SU-DHL-6 (cell line): ENCODE results near the gene PFDN2.

ENCODE experiments used
- CTCF ChIP-seq: fragments of 200-600 bp; sonication (generic); IDR thresholded peaks from one replicate; pipeline ENCODE4 v1.5.1; 2017; ENCODE audit warnings: antibody characterized with exemption, mild to moderate bottlenecking, low read length, moderate library complexity; ENCODE audit not compliant: insufficient read depth, poor library complexity, severe bottlenecking
- EZH2phosphoT487 ChIP-seq: fragments of 200-600 bp; sonication (generic), shearing (Covaris generic); conservative IDR thresholded peaks from 2 replicates; pipeline ENCODE4 v1.6.1; 2018; ENCODE audit warnings: mild to moderate bottlenecking, antibody characterized with exemption, low read length, moderate library complexity, mixed read lengths

- TF ChIP-seq EZH2phosphoT487 (no peak), CTCF (no peak)
Observed at GRCh38 chr1:161161652-161162051, 43.8 kb upstream of the PFDN2 start.
